Measurements from ENCODE around the gene PDGFC.

PDGFC gene

DNA sequence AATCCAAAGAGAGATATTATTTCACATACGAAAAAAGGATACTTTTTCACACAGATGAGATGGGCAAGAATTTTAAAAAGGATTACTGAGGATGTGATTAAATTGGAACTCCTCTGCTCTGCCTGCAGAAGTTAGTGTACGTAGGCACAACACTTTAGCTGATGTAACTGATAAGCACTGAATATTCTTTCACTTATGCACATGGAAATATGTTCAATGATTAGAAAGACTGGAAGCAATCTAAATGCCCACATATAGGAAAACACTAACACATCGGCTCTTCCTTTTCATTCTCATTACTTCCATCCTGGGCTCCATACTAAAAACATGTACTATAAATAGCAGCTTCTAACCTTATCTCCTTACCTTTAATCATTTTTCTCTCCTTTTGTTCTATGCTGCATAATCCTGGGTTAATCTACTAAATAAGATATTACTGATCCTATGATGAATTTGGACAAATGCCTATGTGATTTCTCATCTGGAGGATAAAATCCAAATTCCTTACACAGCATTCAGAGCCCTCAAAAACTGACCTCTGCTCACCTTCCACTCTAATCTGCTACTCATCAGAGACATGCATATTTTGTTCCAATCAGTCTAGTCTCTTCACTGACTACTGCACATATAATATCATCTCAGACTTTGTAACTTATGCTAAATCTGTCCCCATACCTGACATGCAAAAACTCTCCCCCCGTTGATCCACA is 197.8 kb downstream of the PDGFC start:
- Histone ChIP-seq H3K27ac (ENCODE audit: low read length) (no peak overlapping the region), H3K4me3 (ENCODE audit: low read length in 2 of 2) (peak overlapping the region in 1 of 2 donors; percentile 16), H3K27me3 (ENCODE audit: control insufficient read depth in 1 of 2, insufficient read depth in 2 of 2, low read length in 2 of 2) (no peaks in the 10 kb centered on the region), H3K36me3 (ENCODE audit: control insufficient read depth in 2 of 2, insufficient read depth in 2 of 2, low read length in 2 of 2) (no peaks in the 10 kb centered on the region), H3K9me3 (ENCODE audit: control insufficient read depth in 2 of 2, low read length in 2 of 2) (no peaks in the 10 kb centered on the region), H3K9ac (ENCODE audit: low read length in 2 of 2) (no peak overlapping the region), H3K4me1 (ENCODE audit: control insufficient read depth, insufficient read depth, low read length) (peaks cover 7% of the 10 kb centered on the region)

- H3K4me3 ChIP-seq (ENCODE audit: low read length in 2 of 2) = peak overlapping the region; percentile 50 to 57
- H3K9ac ChIP-seq (ENCODE audit: low read length in 2 of 2) = peak overlapping the region in 1 of 2 donors; percentile 41
- H3K4me1 ChIP-seq (ENCODE audit: control insufficient read depth, insufficient read depth, low read length) = peaks cover 7% of the 10 kb centered on the region
- H3K36me3 ChIP-seq (ENCODE audit: control insufficient read depth in 2 of 2, insufficient read depth in 2 of 2, low read length in 2 of 2) = no peaks in the 10 kb centered on the region
- H3K9me3 ChIP-seq (ENCODE audit: control insufficient read depth in 2 of 2, low read length in 2 of 2) = no peaks in the 10 kb centered on the region
- H3K27ac ChIP-seq (ENCODE audit: low read length) = peak overlapping the region; percentile 43
- no peaks in the 10 kb centered on the region for H3K27me3 ChIP-seq (ENCODE audit: control insufficient read depth in 1 of 2, insufficient read depth in 2 of 2, low read length in 2 of 2)
Measured at GRCh38 chr4:156771171-156771837, 200.3 kb downstream of the PDGFC start.

GRCh38 chr4:156770140-156770539 is 201.5 kb downstream of the PDGFC start:
- H3K4me3 ChIP-seq (ENCODE audit: low read length in 2 of 2) = no peak overlapping the region
- H3K9ac ChIP-seq (ENCODE audit: low read length in 2 of 2) = no peak overlapping the region
- no peaks in the 10 kb centered on the region for H3K36me3 ChIP-seq (ENCODE audit: control insufficient read depth in 2 of 2, insufficient read depth in 2 of 2, low read length in 2 of 2)
- H3K27me3 ChIP-seq (ENCODE audit: control insufficient read depth in 1 of 2, insufficient read depth in 2 of 2, low read length in 2 of 2) = no peaks in the 10 kb centered on the region
- no peak overlapping the region for H3K27ac ChIP-seq (ENCODE audit: low read length)
- H3K9me3 ChIP-seq (ENCODE audit: control insufficient read depth in 2 of 2, low read length in 2 of 2) = no peaks in the 10 kb centered on the region
- H3K4me1 ChIP-seq (ENCODE audit: control insufficient read depth, insufficient read depth, low read length) = peaks cover 7% of the 10 kb centered on the region

GRCh38 chr4:156767911-156768415 is 203.6 kb downstream of the PDGFC start:
- Histone ChIP-seq H3K27ac (ENCODE audit: low read length) (no peak overlapping the region), H3K9me3 (ENCODE audit: control insufficient read depth in 2 of 2, low read length in 2 of 2) (no peaks in the 10 kb centered on the region), H3K4me3 (ENCODE audit: low read length in 2 of 2) (no peak overlapping the region), H3K27me3 (ENCODE audit: control insufficient read depth in 1 of 2, insufficient read depth in 2 of 2, low read length in 2 of 2) (no peaks in the 10 kb centered on the region), H3K9ac (ENCODE audit: low read length in 2 of 2) (no peak overlapping the region), H3K36me3 (ENCODE audit: control insufficient read depth in 2 of 2, insufficient read depth in 2 of 2, low read length in 2 of 2) (no peaks in the 10 kb centered on the region), H3K4me1 (ENCODE audit: control insufficient read depth, insufficient read depth, low read length) (peaks cover 7% of the 10 kb centered on the region)

DNA sequence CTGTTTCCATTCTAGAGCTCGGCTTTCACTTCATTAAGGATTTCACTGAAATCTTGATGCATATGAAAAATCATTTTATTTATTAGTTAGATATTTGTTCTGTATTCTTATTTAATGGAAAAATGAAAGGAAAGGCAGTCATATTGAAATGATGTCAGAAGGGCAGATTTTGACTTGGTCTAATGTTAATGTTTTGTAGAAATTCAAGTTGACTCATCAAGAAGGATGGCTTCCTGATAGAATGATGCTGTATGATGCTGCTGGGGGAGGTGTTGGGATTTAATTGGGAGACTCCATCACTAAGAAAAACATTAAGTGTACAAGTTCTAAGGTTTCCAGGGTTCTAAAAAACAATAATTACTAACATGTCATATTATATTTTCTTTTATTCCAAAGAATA is 204.8 kb downstream of the PDGFC start:
- H3K27ac ChIP-seq (ENCODE audit: low read length) = no peak overlapping the region
- no peaks in the 10 kb centered on the region for H3K36me3 ChIP-seq (ENCODE audit: control insufficient read depth in 2 of 2, insufficient read depth in 2 of 2, low read length in 2 of 2)
- H3K9me3 ChIP-seq (ENCODE audit: control insufficient read depth in 2 of 2, low read length in 2 of 2) = no peaks in the 10 kb centered on the region
- H3K4me3 ChIP-seq (ENCODE audit: low read length in 2 of 2) = no peak overlapping the region
- no peaks in the 10 kb centered on the region for H3K27me3 ChIP-seq (ENCODE audit: control insufficient read depth in 1 of 2, insufficient read depth in 2 of 2, low read length in 2 of 2)
- H3K4me1 ChIP-seq (ENCODE audit: control insufficient read depth, insufficient read depth, low read length) = peaks cover 4% of the 10 kb centered on the region
- no peak overlapping the region for H3K9ac ChIP-seq (ENCODE audit: low read length in 2 of 2)

DNA sequence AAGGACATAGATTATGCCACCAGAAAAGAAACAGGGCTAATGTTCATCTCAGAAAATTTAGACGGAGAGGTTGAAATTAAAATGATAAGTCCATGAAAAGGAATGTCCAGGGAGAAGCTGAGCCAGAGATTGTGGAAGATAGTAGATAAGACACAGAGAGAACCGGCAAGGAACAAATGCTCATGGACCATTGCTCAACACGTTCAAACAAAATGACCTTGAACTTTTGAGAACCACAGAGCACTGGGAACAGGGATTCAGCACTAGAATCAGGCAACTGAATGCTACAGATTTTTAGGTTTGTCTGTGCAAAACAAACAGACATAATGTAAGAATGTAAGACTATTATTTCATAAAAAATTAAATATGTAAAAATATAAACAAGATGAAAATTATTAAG is 206.3 kb downstream of the PDGFC start:
- no peak overlapping the region for H3K4me3 ChIP-seq (ENCODE audit: low read length in 2 of 2)
- H3K36me3 ChIP-seq (ENCODE audit: control insufficient read depth in 2 of 2, insufficient read depth in 2 of 2, low read length in 2 of 2) = peaks cover 2% of the 10 kb centered on the region in 2 donors
- H3K27me3 ChIP-seq (ENCODE audit: control insufficient read depth in 1 of 2, insufficient read depth in 2 of 2, low read length in 2 of 2) = no peaks in the 10 kb centered on the region
- H3K4me1 ChIP-seq (ENCODE audit: control insufficient read depth, insufficient read depth, low read length) = peaks cover 4% of the 10 kb centered on the region
- no peaks in the 10 kb centered on the region for H3K9me3 ChIP-seq (ENCODE audit: control insufficient read depth in 2 of 2, low read length in 2 of 2)
- no peak overlapping the region for H3K9ac ChIP-seq (ENCODE audit: low read length in 2 of 2)
- H3K27ac ChIP-seq (ENCODE audit: low read length) = no peak overlapping the region

- Histone ChIP-seq H3K4me1 (ENCODE audit: control insufficient read depth, insufficient read depth, low read length) (peaks cover 4% of the 10 kb centered on the region), H3K9me3 (ENCODE audit: control insufficient read depth in 2 of 2, low read length in 2 of 2) (no peaks in the 10 kb centered on the region), H3K27ac (ENCODE audit: low read length) (no peak overlapping the region), H3K36me3 (ENCODE audit: control insufficient read depth in 2 of 2, insufficient read depth in 2 of 2, low read length in 2 of 2) (peaks cover 3 to 4% of the 10 kb centered on the region in 2 donors), H3K27me3 (ENCODE audit: control insufficient read depth in 1 of 2, insufficient read depth in 2 of 2, low read length in 2 of 2) (no peaks in the 10 kb centered on the region), H3K9ac (ENCODE audit: low read length in 2 of 2) (no peak overlapping the region), H3K4me3 (ENCODE audit: low read length in 2 of 2) (no peak overlapping the region)
Measured at GRCh38 chr4:156764846-156765245, 206.8 kb downstream of the PDGFC start.

GRCh38 chr4:156764145-156764544 is 207.5 kb downstream of the PDGFC start:
- Histone ChIP-seq H3K9ac (ENCODE audit: low read length in 2 of 2) (no peak overlapping the region), H3K9me3 (ENCODE audit: control insufficient read depth in 2 of 2, low read length in 2 of 2) (no peaks in the 10 kb centered on the region), H3K4me1 (ENCODE audit: control insufficient read depth, insufficient read depth, low read length) (peaks cover 4% of the 10 kb centered on the region), H3K27me3 (ENCODE audit: control insufficient read depth in 1 of 2, insufficient read depth in 2 of 2, low read length in 2 of 2) (no peaks in the 10 kb centered on the region), H3K27ac (ENCODE audit: low read length) (no peak overlapping the region), H3K36me3 (ENCODE audit: control insufficient read depth in 2 of 2, insufficient read depth in 2 of 2, low read length in 2 of 2) (peaks cover 3 to 4% of the 10 kb centered on the region in 2 donors), H3K4me3 (ENCODE audit: low read length in 2 of 2) (no peak overlapping the region)

- Histone ChIP-seq H3K9ac (ENCODE audit: low read length in 2 of 2) (no peak overlapping the region), H3K27me3 (ENCODE audit: control insufficient read depth in 1 of 2, insufficient read depth in 2 of 2, low read length in 2 of 2) (no peaks in the 10 kb centered on the region), H3K4me1 (ENCODE audit: control insufficient read depth, insufficient read depth, low read length) (peaks cover 4% of the 10 kb centered on the region), H3K36me3 (ENCODE audit: control insufficient read depth in 2 of 2, insufficient read depth in 2 of 2, low read length in 2 of 2) (peaks cover 3 to 5% of the 10 kb centered on the region in 2 donors), H3K27ac (ENCODE audit: low read length) (no peak overlapping the region), H3K4me3 (ENCODE audit: low read length in 2 of 2) (no peak overlapping the region), H3K9me3 (ENCODE audit: control insufficient read depth in 2 of 2, low read length in 2 of 2) (no peaks in the 10 kb centered on the region)
Measured at GRCh38 chr4:156763511-156763910, 208.1 kb downstream of the PDGFC start.

GRCh38 chr4:156762851-156763250 is 208.7 kb downstream of the PDGFC start:
- Histone ChIP-seq H3K27ac (ENCODE audit: low read length) (no peak overlapping the region), H3K36me3 (ENCODE audit: control insufficient read depth in 2 of 2, insufficient read depth in 2 of 2, low read length in 2 of 2) (peaks cover 3 to 6% of the 10 kb centered on the region in 2 donors), H3K4me3 (ENCODE audit: low read length in 2 of 2) (no peak overlapping the region), H3K9ac (ENCODE audit: low read length in 2 of 2) (no peak overlapping the region), H3K9me3 (ENCODE audit: control insufficient read depth in 2 of 2, low read length in 2 of 2) (no peaks in the 10 kb centered on the region), H3K4me1 (ENCODE audit: control insufficient read depth, insufficient read depth, low read length) (peaks cover 4% of the 10 kb centered on the region), H3K27me3 (ENCODE audit: control insufficient read depth in 1 of 2, insufficient read depth in 2 of 2, low read length in 2 of 2) (no peaks in the 10 kb centered on the region)

DNA sequence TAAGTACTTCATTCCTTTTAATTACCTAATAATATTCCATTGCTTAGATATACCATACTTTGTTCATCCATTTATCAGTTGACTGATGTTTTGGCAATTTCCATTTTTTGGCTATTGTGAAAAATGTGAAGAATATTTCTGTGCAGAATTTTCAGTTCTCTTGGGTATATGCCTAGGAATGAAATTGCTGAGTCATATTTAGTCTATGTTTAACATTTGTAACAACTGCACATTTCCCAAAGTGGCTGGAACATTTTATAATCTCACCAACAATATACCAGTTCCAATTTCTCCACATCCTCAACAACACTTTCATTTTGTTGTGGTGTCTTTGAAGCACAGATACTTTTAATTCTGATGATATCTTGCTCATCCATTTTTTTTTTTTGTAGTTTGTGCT is 215.5 kb downstream of the PDGFC start:
- H3K27ac ChIP-seq (ENCODE audit: low read length) = no peak overlapping the region
- H3K9ac ChIP-seq (ENCODE audit: low read length in 2 of 2) = no peak overlapping the region
- H3K4me3 ChIP-seq (ENCODE audit: low read length in 2 of 2) = no peak overlapping the region

More for the DNA sequence above, 215.5 kb downstream of the PDGFC start:
- Histone ChIP-seq H3K27me3 (ENCODE audit: control insufficient read depth in 1 of 2, insufficient read depth in 2 of 2, low read length in 2 of 2) (no peaks in the 10 kb centered on the region), H3K9me3 (ENCODE audit: control insufficient read depth in 2 of 2, low read length in 2 of 2) (no peaks in the 10 kb centered on the region), H3K4me1 (ENCODE audit: control insufficient read depth, insufficient read depth, low read length) (no peaks in the 10 kb centered on the region), H3K36me3 (ENCODE audit: control insufficient read depth in 2 of 2, insufficient read depth in 2 of 2, low read length in 2 of 2) (peaks cover 3 to 6% of the 10 kb centered on the region in 2 donors)
